OCI-LY1 (cell line): Measurements from ENCODE around the gene IKZF2.

Experiments
- H2AFZ ChIP-seq: fragments of 200-600 bp; sonication (generic), shearing (Covaris generic); 2 replicates; pipeline ENCODE4 v1.6.0; 2014; ENCODE audit warnings: antibody characterized with exemption, mild to moderate bottlenecking, low read length
- H3F3A ChIP-seq: fragments of 200-600 bp; sonication (generic), shearing (Covaris generic); 2 replicates; pipeline ENCODE4 v1.6.0; 2014; ENCODE audit warnings: mild to moderate bottlenecking, antibody characterized with exemption, low read length, moderate library complexity; ENCODE audit not compliant: insufficient read depth
- H3K27ac ChIP-seq: fragments of 200-600 bp; sonication (generic); 2 replicates; pipeline ENCODE4 v1.5.1; 2014; ENCODE audit warnings: low read length, mixed run types, mild to moderate bottlenecking, low read depth; ENCODE audit not compliant: poor library complexity, severe bottlenecking
- H3K27me3 ChIP-seq: fragments of 200-600 bp; sonication (generic); 2 replicates; pipeline ENCODE4 v1.6.0; 2014; ENCODE audit warnings: antibody characterized with exemption, mild to moderate bottlenecking, low read length, moderate library complexity; ENCODE audit not compliant: insufficient read depth
- H3K36me3 ChIP-seq: fragments of 200-600 bp; sonication (generic); 2 replicates; pipeline ENCODE4 v1.6.1; 2014; ENCODE audit warnings: mild to moderate bottlenecking, antibody characterized with exemption, low read length, moderate library complexity, mixed read lengths; ENCODE audit not compliant: insufficient read depth
- H3K4me1 ChIP-seq: fragments of 200-600 bp; sonication (generic); 2 replicates; pipeline ENCODE4 v1.5.1; 2014; ENCODE audit warnings: mild to moderate bottlenecking, low read length, moderate library complexity; ENCODE audit not compliant: insufficient read depth, severe bottlenecking
- H3K4me2 ChIP-seq: fragments of 200-600 bp; sonication (generic), shearing (Covaris generic); 2 replicates; pipeline ENCODE4 v1.6.1; 2014; ENCODE audit warnings: low read length
- H3K4me3 ChIP-seq: fragments of 200-600 bp; sonication (generic); 2 replicates; pipeline ENCODE4 v1.5.1; 2014; ENCODE audit warnings: low read length, low read depth, mild to moderate bottlenecking, mixed read lengths; ENCODE audit not compliant: poor library complexity, severe bottlenecking
- H3K79me2 ChIP-seq: fragments of 200-600 bp; shearing (Covaris generic); 2 replicates; pipeline ENCODE4 v1.6.1; 2016; ENCODE audit warnings: mixed run types, low read length, mixed read lengths; ENCODE audit not compliant: insufficient read depth
- H3K9ac ChIP-seq: fragments of 200-600 bp; sonication (generic), shearing (Covaris generic); 2 replicates; pipeline ENCODE4 v1.6.1; 2014; ENCODE audit warnings: mild to moderate bottlenecking, low read length, mixed read lengths
- H3K9me2 ChIP-seq: fragments of 200-600 bp; sonication (generic), shearing (Covaris generic); 2 replicates; pipeline ENCODE4 v1.6.1; 2014; ENCODE audit warnings: low read depth, mild to moderate bottlenecking, low read length, mixed read lengths
- H3K9me3 ChIP-seq: fragments of 200-600 bp; shearing (Covaris generic); 2 replicates; pipeline ENCODE4 v1.6.1; 2014; ENCODE audit warnings: low read length, mixed read lengths
- H4K20me1 ChIP-seq: fragments of 200-600 bp; sonication (generic), shearing (Covaris generic); 2 replicates; pipeline ENCODE4 v1.6.0; 2016; ENCODE audit warnings: mild to moderate bottlenecking, low read length; ENCODE audit not compliant: insufficient read depth
- CTCF ChIP-seq: fragments of 200-600 bp; sonication (generic), shearing (Covaris generic); IDR thresholded peaks from 2 replicates; pipeline ENCODE4 v1.5.1; 2017; ENCODE audit warnings: mild to moderate bottlenecking, antibody characterized with exemption, low read length, moderate library complexity, mixed read lengths
- EZH2 ChIP-seq: fragments of 200-600 bp; sonication (generic), shearing (Covaris generic); IDR thresholded peaks from 2 replicates; pipeline ENCODE4 v1.8.0; 2017; ENCODE audit warnings: borderline replicate concordance, mixed run types, mild to moderate bottlenecking, antibody characterized with exemption, low read length, moderate library complexity, mixed read lengths

The IKZF2 gene

GRCh38 chr2:212998626-212999359, 152.6 kb downstream of the IKZF2 start:
- Histone ChIP-seq H3K27me3 (no peaks in the 10 kb centered on the region), H3K79me2 (no peaks in the 10 kb centered on the region), H3K9me3 (no peaks in the 10 kb centered on the region), H3K9me2 (no peaks in the 10 kb centered on the region), H3K4me1 (peaks cover 30% of the 10 kb centered on the region), H4K20me1 (no peaks in the 10 kb centered on the region), H3K36me3 (peaks cover 30% of the 10 kb centered on the region), H3K4me3 (no peak overlapping the region), H3F3A (no peaks in the 10 kb centered on the region; the same call in 1 of the 2 replicates), H3K27ac (no peak overlapping the region), H3K9ac (no peak overlapping the region), H3K4me2 (no peak overlapping the region), H2AFZ (no peak overlapping the region)
- TF ChIP-seq CTCF, result no peak
- no peak for TF ChIP-seq EZH2

GRCh38 chr2:212997526-212998020, 153.8 kb downstream of the IKZF2 start:
- Histone ChIP-seq H3K36me3 (peaks cover 36% of the 10 kb centered on the region), H3K9me3 (no peaks in the 10 kb centered on the region), H4K20me1 (no peaks in the 10 kb centered on the region), H3K4me3 (no peak overlapping the region), H3K9me2 (no peaks in the 10 kb centered on the region), H3K27ac (no peak overlapping the region), H3K4me2 (no peak overlapping the region), H2AFZ (no peak overlapping the region), H3F3A (no peaks in the 10 kb centered on the region), H3K4me1 (peaks cover 18% of the 10 kb centered on the region), H3K79me2 (no peaks in the 10 kb centered on the region), H3K27me3 (no peaks in the 10 kb centered on the region), H3K9ac (no peak overlapping the region)
- TF ChIP-seq CTCF (no peak), EZH2 (no peak)

- H3K9ac ChIP-seq, result no peak overlapping the region
- H3K4me1 ChIP-seq, result peaks cover 1% of the 10 kb centered on the region
- H3K79me2 ChIP-seq, result no peaks in the 10 kb centered on the region
- H3K4me2 ChIP-seq, result no peak overlapping the region
- H3F3A ChIP-seq, result no peaks in the 10 kb centered on the region
- H3K27me3 ChIP-seq, result no peaks in the 10 kb centered on the region
- TF ChIP-seq CTCF, result no peak
- TF ChIP-seq EZH2, result no peak
- H3K36me3 ChIP-seq, result peaks cover 52% of the 10 kb centered on the region
- no peaks in the 10 kb centered on the region for H3K9me3 ChIP-seq
- no peak overlapping the region for H2AFZ ChIP-seq
- no peaks in the 10 kb centered on the region for H4K20me1 ChIP-seq
- no peak overlapping the region for H3K27ac ChIP-seq
- no peak overlapping the region for H3K4me3 ChIP-seq
- H3K9me2 ChIP-seq, result no peaks in the 10 kb centered on the region
Measured at GRCh38 chr2:212995920-212996319, 155.5 kb downstream of the IKZF2 start.
